IPS-NIHi7 (cell line): ENCODE measurements around the gene BRD2.

Experiments
- DNase-seq: peaks from one replicate; pipeline ENCODE4 v3.0.0; 2012; ENCODE audit warnings: mixed read lengths; ENCODE audit errors: extremely low spot score

Gene BRD2

GRCh38 chr6:32972353-32973143 is 4.2 kb downstream of the BRD2 start:
- peak; percentile 49 for DNase-seq

GRCh38 chr6:32973144-32974015 is 5.0 kb downstream of the BRD2 start:
- DNase-seq, result no peak

DNA sequence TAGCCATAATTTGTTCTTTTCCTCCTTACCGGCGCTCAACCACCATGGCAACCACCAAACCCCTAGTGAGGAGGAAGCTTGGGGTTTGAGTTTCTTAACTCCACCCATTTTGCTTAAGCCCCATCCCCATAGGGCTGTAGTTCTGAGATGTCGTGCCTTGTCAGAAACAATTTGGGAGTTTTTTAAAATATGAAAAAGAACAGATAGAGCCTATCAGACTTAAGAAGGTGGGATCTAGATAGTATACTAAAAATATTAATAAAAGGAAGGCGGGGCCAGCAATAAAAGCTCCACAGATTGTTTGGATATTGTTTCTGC is 5.6 kb downstream of the BRD2 start:
- peak; percentile 23 for DNase-seq

DNA sequence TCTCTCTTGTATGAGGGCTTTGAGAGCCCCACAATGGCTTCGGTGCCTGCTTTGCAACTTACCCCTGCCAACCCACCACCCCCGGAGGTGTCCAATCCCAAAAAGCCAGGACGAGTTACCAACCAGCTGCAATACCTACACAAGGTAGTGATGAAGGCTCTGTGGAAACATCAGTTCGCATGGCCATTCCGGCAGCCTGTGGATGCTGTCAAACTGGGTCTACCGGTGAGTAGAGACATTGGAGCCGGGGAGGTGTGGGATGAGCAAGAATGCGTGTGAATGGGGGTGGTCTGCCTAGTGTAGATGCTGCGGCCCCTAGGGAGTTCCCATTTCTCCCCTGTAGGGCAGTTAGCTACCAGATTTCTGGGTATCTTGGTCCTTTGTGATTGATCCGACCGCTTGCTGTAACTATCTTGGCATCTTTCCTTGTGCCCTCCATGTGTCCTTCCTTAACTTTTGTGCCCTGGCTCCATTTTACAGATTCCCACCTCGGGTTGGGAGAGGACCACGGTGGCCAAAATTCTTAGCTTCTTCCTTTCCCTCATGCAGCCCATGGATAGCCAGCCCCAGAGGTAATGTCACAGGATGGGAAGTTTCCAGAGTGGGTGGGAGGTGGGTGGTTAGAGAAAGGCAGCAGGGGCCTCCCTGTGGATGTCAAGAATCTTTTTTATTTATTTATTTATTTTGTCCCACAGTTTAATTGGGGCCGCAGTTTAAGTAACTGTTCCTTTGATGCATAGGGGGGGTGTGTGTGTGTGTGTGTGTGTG is 6.3 kb downstream of the BRD2 start:
- DNase-seq, result no peak

DNA sequence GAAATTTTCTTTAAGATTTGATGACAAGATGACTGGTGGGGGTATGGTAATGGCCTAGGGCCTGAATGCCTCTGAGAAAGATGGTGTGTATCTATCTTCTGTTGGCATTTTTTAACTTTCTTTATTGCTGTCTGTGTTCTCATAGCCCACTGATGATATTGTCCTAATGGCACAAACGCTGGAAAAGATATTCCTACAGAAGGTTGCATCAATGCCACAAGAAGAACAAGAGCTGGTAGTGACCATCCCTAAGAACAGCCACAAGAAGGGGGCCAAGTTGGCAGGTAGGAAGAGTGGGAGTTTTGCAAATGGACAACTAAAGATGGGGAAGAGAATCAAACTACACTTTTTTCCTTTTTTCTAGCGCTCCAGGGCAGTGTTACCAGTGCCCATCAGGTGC is 7.5 kb downstream of the BRD2 start:
- no peak for DNase-seq

- no peak for DNase-seq
Observed at GRCh38 chr6:32976334-32977069, 8.1 kb downstream of the BRD2 start.

- no peak for DNase-seq
Observed at GRCh38 chr6:32977272-32977952, 9.0 kb downstream of the BRD2 start.

DNA sequence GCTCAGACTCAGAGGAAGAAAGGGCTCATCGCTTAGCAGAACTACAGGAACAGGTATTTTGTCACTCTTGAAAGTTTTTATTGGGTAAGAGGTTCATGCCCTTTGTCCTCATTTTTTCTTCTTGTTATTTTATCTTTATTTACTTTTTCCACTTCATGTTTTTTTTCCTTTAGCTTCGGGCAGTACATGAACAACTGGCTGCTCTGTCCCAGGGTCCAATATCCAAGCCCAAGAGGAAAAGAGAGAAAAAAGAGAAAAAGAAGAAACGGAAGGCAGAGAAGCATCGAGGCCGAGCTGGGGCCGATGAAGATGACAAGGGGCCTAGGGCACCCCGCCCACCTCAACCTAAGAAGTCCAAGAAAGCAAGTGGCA is 9.5 kb downstream of the BRD2 start:
- no peak for DNase-seq

- no peak for DNase-seq
Observed at GRCh38 chr6:32979720-32980487, 11.5 kb downstream of the BRD2 start.

- DNase-seq, result no peak
Observed at GRCh38 chr6:32980488-32981038, 12.2 kb downstream of the BRD2 start.

DNA sequence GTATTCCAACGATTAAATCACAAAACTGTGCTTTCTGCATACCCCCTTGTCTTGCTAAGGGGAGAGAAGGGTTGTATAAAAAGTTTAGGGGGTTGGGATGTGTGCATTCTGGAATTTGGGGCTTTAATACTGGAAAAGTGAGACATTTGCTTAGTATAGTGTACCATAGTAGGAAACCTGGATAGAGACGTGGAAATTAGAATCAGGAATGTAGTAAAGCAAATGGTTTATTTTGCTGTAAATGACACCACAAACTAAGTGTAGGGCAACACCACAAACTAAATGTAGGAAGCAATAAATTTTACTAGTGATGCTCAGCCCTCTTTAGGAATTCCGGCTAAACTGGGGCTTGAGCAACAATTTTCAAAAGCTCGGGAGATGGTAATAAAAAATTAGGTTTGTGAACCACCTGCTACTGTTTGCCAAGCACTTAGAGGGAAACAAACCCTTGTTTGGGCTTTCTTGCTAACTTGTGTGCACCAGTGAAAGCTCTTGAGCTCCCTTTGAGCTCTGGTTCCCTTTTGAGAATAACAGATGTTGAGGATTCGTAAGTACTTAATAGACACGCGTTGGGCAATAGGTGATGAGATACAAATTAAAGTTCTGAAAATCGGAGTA is 13.8 kb downstream of the BRD2 start:
- no peak for DNase-seq

DNA sequence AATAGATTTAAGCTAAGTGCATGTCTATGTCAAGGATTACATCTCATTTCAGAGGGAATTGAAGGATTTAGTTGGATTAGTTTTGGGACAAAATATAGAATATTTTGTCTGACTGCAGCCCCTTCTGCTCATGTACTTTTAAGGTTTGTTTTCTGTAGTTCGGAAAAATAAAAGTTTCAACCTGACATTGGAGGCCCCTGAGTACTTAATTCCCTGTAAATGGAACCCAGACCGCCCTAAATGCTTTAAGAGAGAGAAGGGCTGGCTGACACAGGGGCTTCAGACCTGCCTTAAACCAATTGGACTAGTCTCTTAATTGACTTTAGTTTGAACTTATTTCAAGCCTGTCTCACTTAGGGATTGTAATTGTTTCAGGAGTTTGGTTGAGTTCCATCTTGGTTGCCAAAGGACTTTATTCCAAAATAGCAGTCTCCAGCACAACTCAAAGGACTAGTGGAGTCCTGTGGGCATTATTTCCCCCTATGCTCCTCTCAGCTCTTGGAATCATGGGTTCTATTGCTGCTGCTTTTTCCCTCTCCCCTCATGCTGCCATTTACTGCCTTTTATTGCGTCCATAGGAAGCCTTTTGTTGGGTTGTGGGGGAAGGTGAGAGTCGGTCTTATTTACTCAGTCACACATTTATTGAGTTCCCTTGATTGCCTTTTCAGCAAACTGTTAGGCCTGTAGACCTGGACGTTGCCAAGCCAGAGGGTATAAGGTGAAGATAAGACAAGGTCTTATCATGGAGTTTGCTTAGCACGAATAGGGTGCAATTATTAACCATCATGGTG is 14.5 kb downstream of the BRD2 start:
- no peak for DNase-seq

- no peak for DNase-seq
Observed at GRCh38 chr6:32983493-32983848, 15.1 kb downstream of the BRD2 start.

DNA sequence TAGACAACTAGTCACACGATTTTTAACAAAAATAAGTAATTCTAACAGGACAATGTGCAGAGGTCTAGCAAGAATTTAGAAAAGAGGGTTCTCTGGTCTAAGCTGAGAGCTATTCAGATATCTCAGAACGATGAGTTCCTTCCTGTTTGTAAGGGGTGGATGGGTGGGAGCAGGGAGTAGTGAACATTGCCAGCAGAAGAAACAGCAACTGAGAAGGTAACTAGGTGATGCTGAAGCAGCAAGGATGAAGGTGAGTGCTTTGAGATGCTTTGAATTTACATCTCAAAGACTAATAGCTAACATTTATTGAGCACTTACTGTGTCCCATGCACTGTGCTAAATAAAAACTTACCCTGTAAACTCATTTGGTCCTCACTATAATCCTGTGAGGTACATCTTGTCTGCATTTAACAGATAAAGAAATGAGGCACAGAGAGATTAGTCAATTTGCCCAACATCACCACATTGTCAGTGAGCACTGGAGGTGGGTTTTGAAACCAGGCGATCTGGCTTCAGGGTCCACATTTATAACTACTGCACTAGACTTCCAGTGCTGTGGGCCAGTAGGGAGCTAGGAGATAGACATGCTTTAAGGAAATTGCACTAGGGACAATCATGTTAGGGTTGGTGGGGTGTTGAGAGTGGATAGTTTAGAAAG is 15.7 kb downstream of the BRD2 start:
- no peak for DNase-seq

DNA sequence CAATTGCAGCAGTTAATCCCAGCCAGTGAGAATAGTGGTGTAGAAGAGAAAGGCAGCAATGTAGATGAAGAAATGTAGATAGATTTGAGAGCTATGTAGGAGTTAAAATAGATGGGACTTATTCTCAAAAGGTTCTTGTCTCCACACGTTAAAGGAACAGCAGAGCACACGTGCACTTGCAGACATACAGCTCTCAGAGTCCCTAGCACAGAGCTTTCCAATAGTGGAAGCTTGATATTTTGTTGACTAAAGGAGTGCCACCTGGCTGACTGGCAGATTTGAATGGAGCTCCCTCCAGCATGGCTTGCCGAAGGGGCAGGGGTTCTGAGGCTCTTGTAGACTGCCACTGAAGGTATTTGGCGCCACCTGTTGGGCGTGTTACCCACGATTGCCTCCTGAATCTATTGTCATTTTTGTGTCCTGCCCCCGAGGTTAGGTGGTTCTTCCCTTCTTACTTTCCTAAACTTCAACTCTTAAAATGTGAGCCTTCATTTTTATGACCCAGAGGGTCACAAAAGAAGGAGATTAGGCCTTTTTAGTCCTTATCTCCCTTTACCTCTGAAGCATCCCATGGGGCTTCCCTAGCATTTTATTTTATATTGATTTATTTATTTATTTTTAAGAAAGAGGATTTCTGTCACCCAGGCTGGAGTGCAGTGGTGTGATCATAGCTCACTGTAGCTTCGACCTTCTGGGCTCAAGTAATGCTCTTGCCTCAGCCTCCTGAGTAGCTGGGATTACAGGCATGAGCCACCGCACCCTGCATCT is 16.4 kb downstream of the BRD2 start:
- peak; percentile 82 for DNase-seq

DNA sequence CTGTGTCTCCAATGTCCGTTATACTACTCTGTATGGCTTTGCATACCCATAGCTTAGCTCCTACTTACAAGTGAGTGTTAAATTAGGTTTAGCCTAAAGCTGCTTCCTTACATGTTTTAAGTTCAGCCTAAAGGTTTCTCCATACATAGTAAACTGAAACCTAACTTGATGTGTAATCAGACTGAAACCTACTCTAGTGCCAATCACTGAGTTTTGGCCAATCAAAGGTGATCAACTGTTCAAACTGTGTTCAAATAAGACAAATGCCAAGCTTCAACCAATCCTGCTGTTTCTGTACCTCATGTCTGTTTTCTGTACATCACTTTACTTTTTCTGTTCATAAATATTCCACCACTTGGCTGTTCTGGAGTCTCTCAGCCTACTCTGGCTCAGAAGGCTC is 21.0 kb downstream of the BRD2 start:
- DNase-seq, result no peak

GRCh38 chr6:32991972-32992371 is 23.6 kb downstream of the BRD2 start:
- no peak for DNase-seq
